Dermis microvascular lymphatic vessel endothelial cell (primary cell): Measurements from ENCODE around the gene TCHHL1. TPM values are rescaled to one million over a fixed set of nuclear protein-coding genes. Genes with fewer than 3 reads are reported as not detected.

Experiments
- DNase-seq, 2 donors: peaks; one replicate each; pipeline versions ENCODE4 v3.0.0 to v3.0.0-alpha.2; 2010; ENCODE audit warnings: low read depth in 2 of 2
- total RNA-seq: library from RNA; depleted of rRNA; stranded (reverse); fragments of >200 nt; gene quantifications from 2 replicates; pipeline ENCODE4 v1.2.1, GENCODE V29; 2014

Gene TCHHL1
- total RNA-seq, 1 donor from 2014 or later, result not detected

DNA sequence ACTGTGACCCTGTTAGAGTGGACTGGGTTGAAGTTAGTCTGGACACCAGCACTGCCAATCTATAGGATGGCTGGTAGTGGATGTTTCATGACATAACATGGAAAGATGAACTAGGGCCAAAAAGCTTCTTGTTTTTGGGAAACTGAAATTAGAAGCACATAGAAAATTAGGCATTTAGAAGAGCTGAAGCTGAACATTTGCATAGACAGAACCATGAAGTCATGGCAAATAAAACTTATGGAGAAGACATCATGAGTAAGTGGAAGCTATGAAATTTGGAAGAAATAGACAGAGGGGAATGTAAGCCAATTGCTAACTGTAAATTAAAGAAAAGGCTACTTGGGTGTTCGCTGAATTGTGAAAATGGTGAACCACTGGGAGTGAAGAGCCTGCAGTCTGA, 49.4 kb downstream of the TCHHL1 start:
- no peak for DNase-seq

DNA sequence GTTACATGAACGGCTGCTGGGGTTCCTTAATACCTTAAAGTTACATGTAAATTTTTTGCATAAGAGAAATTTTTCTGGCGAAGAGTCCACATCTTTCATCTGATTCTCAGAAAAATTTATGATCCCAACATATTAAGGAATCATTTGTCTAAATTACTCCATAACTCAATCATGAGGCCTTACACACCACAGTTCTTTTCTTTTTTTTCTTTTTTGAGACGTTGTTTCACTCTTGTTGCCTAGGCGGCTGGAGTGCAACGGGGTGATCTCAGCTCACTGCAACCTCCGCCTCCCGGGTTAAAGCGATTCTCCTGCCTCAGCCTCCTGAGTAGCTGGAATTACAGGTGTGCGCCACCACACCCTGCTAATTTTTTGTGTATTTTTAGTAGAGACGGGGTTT, 50.0 kb downstream of the TCHHL1 start:
- no peak for DNase-seq

DNA sequence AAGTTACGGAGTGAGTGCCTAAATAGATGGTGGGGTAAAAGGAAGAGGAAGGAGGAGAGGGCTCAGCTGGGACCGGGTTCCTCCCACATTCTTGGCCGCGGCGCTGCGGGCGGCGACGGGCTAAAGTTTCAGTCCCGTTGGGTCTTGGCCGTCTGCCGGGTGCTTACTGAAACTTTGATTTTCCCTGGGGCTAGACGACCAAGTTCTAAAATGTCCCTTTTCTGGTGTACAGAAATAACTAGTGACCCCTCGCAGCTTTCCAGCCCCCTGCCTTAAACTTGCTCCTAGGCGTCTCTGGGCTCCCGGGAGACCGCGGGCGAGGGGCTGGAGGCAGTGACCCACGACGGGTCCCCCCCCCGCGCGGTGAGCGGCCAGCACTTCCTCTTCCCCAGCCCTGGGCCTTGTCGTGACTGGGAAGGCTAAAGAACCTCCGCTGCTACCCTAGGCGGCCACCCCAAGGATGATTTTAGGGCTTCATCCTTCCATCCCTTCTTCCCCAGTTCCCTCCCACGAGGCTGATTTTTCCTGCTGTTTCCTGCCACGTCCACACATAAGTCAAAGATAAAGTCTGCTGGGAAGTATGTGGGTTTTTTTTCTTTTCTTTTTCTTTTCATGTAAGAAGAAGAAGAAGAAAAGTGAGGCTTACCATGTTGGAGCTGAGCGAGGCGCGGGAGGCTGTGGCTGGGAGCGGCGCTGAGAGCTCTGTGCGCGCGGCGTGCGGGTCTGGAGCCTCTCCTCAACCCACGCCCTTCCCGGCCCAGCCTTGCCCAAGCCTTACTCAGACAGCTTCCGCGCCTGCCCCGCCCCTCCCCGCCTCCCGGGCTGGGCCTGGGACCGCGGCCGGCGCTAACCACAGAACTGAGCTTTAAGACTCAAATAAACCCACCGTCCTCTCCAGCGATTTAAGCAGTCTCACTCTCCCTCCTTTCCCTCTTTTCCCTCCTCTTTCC, 52.3 kb downstream of the TCHHL1 start, which contains the start of gene S100A11:
TSS of gene S100A11 (minus strand) at position 738 of the 950 bp plus-strand sequence. CDS start at position 649, 89 bp downstream.
- peak in 1 of 2 donors; percentile 78 for DNase-seq

DNA sequence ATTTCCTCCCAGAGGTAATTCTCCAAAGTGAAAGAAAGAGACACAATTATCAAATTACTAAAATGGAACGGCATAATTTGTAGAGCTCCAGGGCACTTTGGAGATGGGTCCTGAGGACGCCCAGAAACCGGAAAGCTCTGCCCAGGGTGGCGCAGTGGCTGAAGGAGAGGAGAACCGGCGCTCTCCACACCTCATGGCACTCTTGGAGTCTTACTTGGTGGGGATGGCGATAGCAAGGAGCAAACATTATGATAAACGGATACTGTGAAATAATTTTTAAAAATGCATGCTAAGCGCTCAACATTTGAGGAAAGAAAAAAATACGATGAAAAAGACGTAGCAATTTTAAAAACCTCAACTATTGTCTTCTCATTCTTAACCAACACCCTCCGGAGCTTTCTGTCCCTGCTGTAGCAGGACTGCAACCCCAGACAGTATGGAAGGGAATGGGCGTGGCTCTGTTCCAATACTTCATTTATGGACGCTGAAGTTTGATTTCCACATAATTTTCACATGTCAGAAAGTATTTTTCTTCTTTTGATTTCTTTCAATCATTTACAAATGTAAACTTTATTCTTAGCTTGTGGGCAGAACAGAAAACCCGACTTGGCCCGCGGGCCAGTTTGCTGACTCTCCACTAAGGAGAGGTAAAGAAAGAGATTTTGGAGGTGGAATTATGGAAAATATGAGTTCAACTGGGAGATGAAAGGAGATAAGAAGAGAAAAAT, 53.2 kb downstream of the TCHHL1 start:
- peak in 1 of 2 donors; percentile 42 for DNase-seq

GRCh38 chr1:152034654-152035538, 54.0 kb downstream of the TCHHL1 start:
- peak in 1 of 2 donors; percentile 54 for DNase-seq

DNA sequence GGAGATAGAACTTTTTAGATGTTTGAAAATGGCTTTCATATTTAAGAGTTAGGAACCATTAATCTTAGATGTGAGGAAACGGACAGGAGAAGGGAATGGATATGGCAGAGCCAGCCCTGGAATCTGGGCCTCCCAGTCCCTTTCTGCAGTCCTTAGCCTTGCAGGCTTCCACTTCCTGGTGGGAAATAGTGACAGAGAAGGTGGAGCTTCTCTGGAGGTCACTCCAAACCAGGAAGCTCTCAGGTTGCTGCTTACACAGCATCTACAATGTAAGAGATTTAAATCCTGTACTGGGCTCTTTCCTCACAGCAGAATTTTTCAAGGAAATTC, 54.6 kb downstream of the TCHHL1 start:
- DNase-seq, result no peak

Other genes starting within 250 kb of the TCHHL1 start
- gene C2CD4D, start 249.2 kb downstream of the TCHHL1 start, total RNA-seq, result 0.13 and 0.25 TPM in 2 replicates
- not detected in 2 replicates for gene THEM5, start 235.4 kb downstream of the TCHHL1 start, total RNA-seq
- gene THEM4, start 179.6 kb downstream of the TCHHL1 start, total RNA-seq, result 6.9 and 8.3 TPM in 2 replicates
- gene S100A10, start 95.2 kb downstream of the TCHHL1 start, total RNA-seq, result 114 and 126 TPM in 2 replicates
- gene S100A11, start 52.1 kb downstream of the TCHHL1 start, total RNA-seq, result 17.1 and 23.1 TPM in 2 replicates
- gene TCHH, start 26.4 kb upstream of the TCHHL1 start, total RNA-seq, result under 0.01 TPM in 2 replicates
- gene RPTN, start 70.2 kb upstream of the TCHHL1 start, total RNA-seq, result not detected in 2 replicates
- gene HRNR, start 135.1 kb upstream of the TCHHL1 start, total RNA-seq, result not detected in 2 replicates
- not detected in 2 replicates for gene FLG, start 236.2 kb upstream of the TCHHL1 start, total RNA-seq